GM21529 (cell line): ENCODE results near the gene SLC17A3.

ENCODE experiments used
- ATAC-seq: cut with Tn5 transposase; IDR thresholded peaks from one replicate; pipeline ENCODE4 v1.9.1; 2021; ENCODE audit not compliant: unreplicated experiment

The SLC17A3 gene

GRCh38 chr6:25842526-25842925 is 31.5 kb downstream of the SLC17A3 start:
- peak; percentile 78 for ATAC-seq

GRCh38 chr6:25835442-25836283 is 38.4 kb downstream of the SLC17A3 start:
- ATAC-seq, result no peak

- no peak for ATAC-seq
Observed at GRCh38 chr6:25834950-25835349, 39.1 kb downstream of the SLC17A3 start.

- no peak for ATAC-seq
Observed at GRCh38 chr6:25833136-25833535, 40.9 kb downstream of the SLC17A3 start.

GRCh38 chr6:25832670-25833069 is 41.4 kb downstream of the SLC17A3 start:
- no peak for ATAC-seq

GRCh38 chr6:25832307-25832662 is 41.8 kb downstream of the SLC17A3 start:
- no peak for ATAC-seq

- ATAC-seq, result no peak
Observed at GRCh38 chr6:25831532-25832306, 42.3 kb downstream of the SLC17A3 start, which contains the start of gene SLC17A1. SLC17A1 (minus strand) TSS chr6:25832052; CDS start chr6:25830557, 1,495 bp downstream.

GRCh38 chr6:25830458-25830857 is 43.6 kb downstream of the SLC17A3 start:
- ATAC-seq, result no peak

GRCh38 chr6:25829375-25829774 is 44.7 kb downstream of the SLC17A3 start:
- ATAC-seq, result peak; percentile 70

GRCh38 chr6:25821341-25821740 is 52.7 kb downstream of the SLC17A3 start:
- ATAC-seq, result no peak

GRCh38 chr6:25816252-25816651 is 57.8 kb downstream of the SLC17A3 start:
- ATAC-seq, result no peak

- no peak for ATAC-seq
Observed at GRCh38 chr6:25815194-25815593, 58.8 kb downstream of the SLC17A3 start.

- no peak for ATAC-seq
Observed at GRCh38 chr6:25804804-25805203, 69.2 kb downstream of the SLC17A3 start.

- no peak for ATAC-seq
Observed at GRCh38 chr6:25801436-25801835, 72.6 kb downstream of the SLC17A3 start.
